H1 (cell line): ENCODE results near the gene LEMD1. TPM values are rescaled to one million over a fixed set of nuclear protein-coding genes. Genes with fewer than 3 reads are reported as not detected.

Experiments
- CTCF ChIA-PET: fragments of 300-600 bp; sonication (Branson Sonifier 250); formaldehyde crosslinking; loops from one replicate; lab custom pipeline; 2021; ENCODE audit not compliant: partially characterized antibody; lab: Charles Lee
- POLR2A ChIA-PET: fragments of 300-600 bp; sonication (Branson Sonifier 250); formaldehyde crosslinking; loops from one replicate; lab custom pipeline; 2021; ENCODE audit warnings: inconsistent platforms; ENCODE audit not compliant: partially characterized antibody; lab: Charles Lee
- DNase-seq, 2 experiments: peaks; one replicate each; pipeline versions ENCODE4 v3.0.0 to v3.0.0-alpha.2; 2010 to 2022; ENCODE audit warnings: low spot score in 2 of 2, low read depth in 1 of 2, mixed read lengths in 1 of 2
- FAIRE-seq: peaks from 2 replicates; lab custom pipeline; 2011; peaks lifted over from hg19 to GRCh38; lab: Jason Lieb, UNC
- H2AFZ ChIP-seq: 2 replicates; pipeline ENCODE4 v1.8.1; 2012; ENCODE audit warnings: low read length, inconsistent platforms
- H2AK5ac ChIP-seq: 2 replicates; pipeline ENCODE4 v1.6.1; 2013; ENCODE audit warnings: low read depth, low read length
- H2BK120ac ChIP-seq: replicated peaks from 2 replicates; pipeline ENCODE3; 2013; ENCODE audit warnings: low read depth, low read length, inconsistent platforms
- H2BK12ac ChIP-seq: 2 replicates; pipeline ENCODE4 v1.6.1; 2013; ENCODE audit warnings: low read depth, low read length
- H2BK15ac ChIP-seq: 2 replicates; pipeline ENCODE4 v1.6.1; 2013; ENCODE audit warnings: low read length
- H2BK20ac ChIP-seq: 2 replicates; pipeline ENCODE4 v1.6.1; 2013; ENCODE audit warnings: low read length
- H2BK5ac ChIP-seq: 2 replicates; pipeline ENCODE4 v1.6.1; 2013; ENCODE audit warnings: low read depth, low read length
- H3K14ac ChIP-seq: 2 replicates; pipeline ENCODE4 v1.6.1; 2013; ENCODE audit warnings: inconsistent platforms; ENCODE audit not compliant: insufficient read length
- H3K18ac ChIP-seq: 2 replicates; pipeline ENCODE4 v1.6.1; 2013; ENCODE audit warnings: low read length; ENCODE audit errors: extremely low read depth
- H3K23ac ChIP-seq: 2 replicates; pipeline ENCODE4 v1.6.1; 2013; ENCODE audit warnings: inconsistent platforms; ENCODE audit not compliant: insufficient read length
- H3K23me2 ChIP-seq: 2 replicates; pipeline ENCODE4 v1.6.1; 2013; ENCODE audit warnings: low read depth, low read length
- H3K27ac ChIP-seq: 2 replicates; pipeline ENCODE4 v1.6.1; 2011; ENCODE audit warnings: low read depth, low read length, inconsistent platforms
- H3K27me3 ChIP-seq, 4 experiments: replicated peaks in 1 of 4; 1 replicate in 1 of 4; 2 replicates in 3 of 4; pipeline versions ENCODE4 v1.6.1 to v1.8.1; 2011 to 2013; ENCODE audit warnings: low read length in 3 of 4, mild to moderate bottlenecking in 3 of 4, inconsistent platforms in 2 of 4, mixed read lengths in 2 of 4, moderate library complexity in 1 of 4; ENCODE audit not compliant: control insufficient read depth in 3 of 4, insufficient read depth in 3 of 4; ENCODE audit errors: extremely low read depth in 1 of 4
- H3K36me3 ChIP-seq, 4 experiments: 2 replicates each; pipeline versions ENCODE4 v1.6.1 to v1.8.1; 2011 to 2013; ENCODE audit warnings: mild to moderate bottlenecking in 4 of 4, low read length in 3 of 4, moderate library complexity in 2 of 4, control low read depth in 1 of 4, inconsistent platforms in 1 of 4; ENCODE audit not compliant: insufficient read depth in 4 of 4, control insufficient read depth in 2 of 4
- H3K4ac ChIP-seq: replicated peaks from 2 replicates; pipeline ENCODE3; 2013; ENCODE audit warnings: low read length, low read depth, mixed read lengths, inconsistent platforms; ENCODE audit not compliant: insufficient read length
- H3K4me1 ChIP-seq, 4 experiments: replicated peaks in 1 of 4; 1 replicate in 1 of 4; 2 replicates in 3 of 4; pipeline versions ENCODE4 v1.6.1 to v1.8.1; 2011 to 2013; ENCODE audit warnings: low read length in 3 of 4, inconsistent platforms in 2 of 4, mixed read lengths in 1 of 4; ENCODE audit not compliant: insufficient read depth in 4 of 4, control insufficient read depth in 3 of 4
- H3K4me2 ChIP-seq, 2 experiments: 2 replicates each; pipeline versions ENCODE4 v1.6.1 to v1.8.1; 2011 to 2013; ENCODE audit warnings: low read depth in 2 of 2, low read length in 2 of 2, control low read depth in 1 of 2, inconsistent platforms in 1 of 2, mild to moderate bottlenecking in 1 of 2; ENCODE audit not compliant: insufficient read depth in 1 of 2
- H3K4me3 ChIP-seq, 4 experiments: fragments of 200-600, 300-600 bp in 1 of 4; sonication (generic), shearing (Covaris generic), sonication (Bioruptor Twin) in 1 of 4; 2 replicates each; pipeline versions ENCODE4 v1.5.1 to v1.8.1; 2011 to 2016; ENCODE audit warnings: low read length in 4 of 4, low read depth in 3 of 4, control low read depth in 2 of 4, inconsistent platforms in 2 of 4, mild to moderate bottlenecking in 2 of 4, mixed read lengths in 1 of 4, moderate library complexity in 1 of 4; ENCODE audit not compliant: insufficient read depth in 2 of 4; ENCODE audit errors: extremely low read depth in 1 of 4
- H3K56ac ChIP-seq: replicated peaks from 2 replicates; pipeline ENCODE3; 2013; ENCODE audit warnings: low read depth, mild to moderate bottlenecking, mixed read lengths, low read length, inconsistent platforms; ENCODE audit not compliant: insufficient read length
- H3K79me1 ChIP-seq: 2 replicates; pipeline ENCODE4 v1.6.1; 2013; ENCODE audit warnings: low read depth, low read length, control low read depth
- H3K79me2 ChIP-seq, 2 experiments: 2 replicates each; pipeline versions ENCODE4 v1.6.1 to v1.8.1; 2012 to 2013; ENCODE audit warnings: low read length in 2 of 2, mild to moderate bottlenecking in 2 of 2, inconsistent platforms in 1 of 2; ENCODE audit not compliant: insufficient read depth in 2 of 2, control insufficient read depth in 1 of 2
- H3K9ac ChIP-seq, 4 experiments: replicated peaks in 1 of 4; 1 replicate in 1 of 4; 2 replicates in 3 of 4; pipeline versions ENCODE4 v1.6.1 to v1.8.1; 2011 to 2013; ENCODE audit warnings: low read depth in 3 of 4, low read length in 3 of 4, control low read depth in 2 of 4, mild to moderate bottlenecking in 2 of 4, moderate library complexity in 2 of 4, inconsistent platforms in 1 of 4; ENCODE audit errors: extremely low read depth in 1 of 4
- H3K9me3 ChIP-seq, 2 experiments: 2 replicates each; pipeline versions ENCODE4 v1.6.1 to v1.8.1; 2012 to 2013; ENCODE audit warnings: mild to moderate bottlenecking in 2 of 2, moderate library complexity in 2 of 2, control low read depth in 1 of 2, inconsistent platforms in 1 of 2, low read depth in 1 of 2, low read length in 1 of 2, mixed read lengths in 1 of 2; ENCODE audit not compliant: insufficient read depth in 2 of 2
- H4K20me1 ChIP-seq, 2 experiments: replicated peaks in 1 of 2; 2 replicates each; pipeline versions ENCODE3 to v1.8.1; 2011 to 2013; ENCODE audit warnings: inconsistent platforms in 2 of 2, low read length in 2 of 2, mild to moderate bottlenecking in 1 of 2; ENCODE audit not compliant: insufficient read depth in 2 of 2, control insufficient read depth in 1 of 2
- H4K5ac ChIP-seq: 2 replicates; pipeline ENCODE4 v1.6.1; 2013; ENCODE audit warnings: low read length, low read depth, mixed read lengths, inconsistent platforms; ENCODE audit not compliant: insufficient read length
- H4K8ac ChIP-seq: 2 replicates; pipeline ENCODE4 v1.8.0; 2013; ENCODE audit warnings: mild to moderate bottlenecking, moderate library complexity, low read length, inconsistent platforms; ENCODE audit not compliant: insufficient read depth; ENCODE audit errors: extremely low read depth
- H4K91ac ChIP-seq: replicated peaks from 2 replicates; pipeline ENCODE3; 2013; ENCODE audit warnings: low read length, mixed read lengths, inconsistent platforms; ENCODE audit not compliant: insufficient read length
- BACH1 ChIP-seq: IDR thresholded peaks from 2 replicates; pipeline ENCODE4 v1.6.1; 2012; ENCODE audit warnings: low read length, improper control_type of control experiment
- BCL11A ChIP-seq, 2 experiments: IDR thresholded peaks; one replicate each; pipeline ENCODE4 v1.6.1; 2011; ENCODE audit warnings: low read depth in 2 of 2, low read length in 2 of 2, mild to moderate bottlenecking in 2 of 2
- EP300 ChIP-seq, 2 experiments: IDR thresholded peaks; 1 replicate in 1 of 2; 2 replicates in 1 of 2; pipeline ENCODE4 v1.6.1; 2011 to 2012; ENCODE audit warnings: low read depth in 2 of 2, low read length in 2 of 2, mild to moderate bottlenecking in 2 of 2, borderline replicate concordance in 1 of 2, inconsistent platforms in 1 of 2, moderate library complexity in 1 of 2
- HDAC6 ChIP-seq: IDR thresholded peaks from one replicate; pipeline ENCODE4 v1.7.1; 2012; ENCODE audit warnings: low read depth, mild to moderate bottlenecking, inconsistent platforms, low read length, moderate library complexity
- KDM4A ChIP-seq: IDR thresholded peaks from one replicate; pipeline ENCODE4 v1.7.1; 2012; ENCODE audit warnings: low read depth, mild to moderate bottlenecking, moderate library complexity, low read length, inconsistent platforms; ENCODE audit not compliant: severe bottlenecking
- NRF1 ChIP-seq: IDR thresholded peaks from 2 replicates; pipeline ENCODE4 v1.6.1; 2011; ENCODE audit warnings: mild to moderate bottlenecking, low read depth, low read length, improper control_type of control experiment
- POLR2A ChIP-seq, 2 experiments: IDR thresholded peaks; 1 replicate in 1 of 2; 2 replicates in 1 of 2; pipeline ENCODE4 v1.6.1; 2011; ENCODE audit warnings: low read depth in 2 of 2, low read length in 2 of 2, mild to moderate bottlenecking in 2 of 2; ENCODE audit errors: control extremely low read depth in 1 of 2
- SAP30 ChIP-seq: fragments of 300-600 bp; sonication (generic); IDR thresholded peaks from 2 replicates; pipeline ENCODE4 v1.7.1; 2012; ENCODE audit warnings: low read length, moderate library complexity, mild to moderate bottlenecking, inconsistent platforms; ENCODE audit not compliant: insufficient read depth, insufficient replicate concordance
- SIX5 ChIP-seq: IDR thresholded peaks from 2 replicates; pipeline ENCODE4 v1.6.1; 2011; ENCODE audit warnings: mild to moderate bottlenecking, low read depth, low read length
- SRF ChIP-seq: IDR thresholded peaks from 2 replicates; pipeline ENCODE4 v1.6.1; 2011; ENCODE audit warnings: mild to moderate bottlenecking, low read depth, low read length, moderate library complexity
- USF2 ChIP-seq: IDR thresholded peaks from 2 replicates; pipeline ENCODE4 v1.6.1; 2011; ENCODE audit warnings: low read length, improper control_type of control experiment
- YY1 ChIP-seq: IDR thresholded peaks from 2 replicates; pipeline ENCODE4 v1.6.1; 2011; ENCODE audit warnings: low read depth, mild to moderate bottlenecking, low read length
- WGBS, 2 experiments: shearing (Covaris generic) in 1 of 2; methylation state at CpG; one replicate each; pipeline versions ENCODE4 v1.1.6 to v1.1.7; 2013 to 2015; ENCODE audit warnings: low lambda C conversion rate in 2 of 2, mixed read lengths in 2 of 2, inconsistent platforms in 1 of 2, low coverage in 1 of 2, missing lambda C conversion rate in 1 of 2; ENCODE audit not compliant: insufficient replicate concordance in 2 of 2, insufficient coverage in 1 of 2, insufficient read length in 1 of 2; ENCODE audit errors: extremely low coverage in 1 of 2, missing lambda C conversion rate in 1 of 2; 5-methylcytosine and 5-hydroxymethylcytosine counted together
- polyA plus RNA-seq, 7 experiments: library from polyadenylated mRNA; depleted of rRNA in 3 of 7; stranded (reverse) in 5 of 7; unstranded in 2 of 7; fragments of >200 nt in 5 of 7; fragments of 200-250 nt in 2 of 7; gene quantifications; 1 replicate in 5 of 7; 2 replicates in 1 of 7; 4 replicates in 1 of 7; pipeline versions ENCODE4 v1.2.1 to v1.2.3, GENCODE V29; 2011 to 2013; ENCODE audit warnings: missing spikeins in 2 of 7, mixed read lengths in 2 of 7
- total RNA-seq: library from RNA; stranded (reverse); fragmentation: NEBNext Ultra II Directional; extraction: Animal tissue kit (Norgen Biotek cat#: 25700); gene quantifications from 2 replicates; pipeline ENCODE4 v1.2.1, GENCODE V29; 2021

Gene LEMD1
- total and polyA plus RNA-seq, 2 of the 8 experiments (the other 6 are each of a cell fraction or from before 2014, with no cell fraction given): 10.0 to 10.5 TPM

- Histone ChIP-seq H4K5ac (no peak overlapping the region), H3K4me2 (peak overlapping the region; percentile 72 to 80; a peak in 3 of 4 replicates), H3K4me1 (peaks cover 35 to 76% (median 47%) of the 10 kb centered on the region in 4 experiments), H3K79me2 (peaks cover 0 to 11% of the 10 kb centered on the region in 2 experiments; a peak in 2 of 4 replicates), H2BK5ac (peak overlapping the region; percentile 92; the same call in 1 of the 2 replicates), H3K4me3 (peak overlapping the region in 1 of 4 experiments; percentile 50; a peak in 3 of 8 replicates), H3K4ac (no peak overlapping the region), H4K8ac (no peak overlapping the region), H3K23ac (no peak overlapping the region), H3K36me3 (peaks cover 0 to 7% (median 1%) of the 10 kb centered on the region in 4 experiments; a peak in 1 of 8 replicates), H2BK15ac (no peak overlapping the region), H3K27ac (no peak overlapping the region), H2BK12ac (0 out of 2 replicates have a peak overlapping the region, but pooled peaks have one; percentile 31), H3K27me3 (peaks cover 0 to 5% (median 1%) of the 10 kb centered on the region in 4 experiments; a peak in 2 of 7 replicates), H4K91ac (no peak overlapping the region), H4K20me1 (peaks cover 4 to 14% of the 10 kb centered on the region in 2 experiments), H3K56ac (no peak overlapping the region), H3K79me1 (peaks cover 3% of the 10 kb centered on the region; the same call in 1 of the 2 replicates), H2BK120ac (no peak overlapping the region), H2AFZ (no peak overlapping the region), H3K14ac (no peak overlapping the region), H2AK5ac (0 out of 2 replicates have a peak overlapping the region, but pooled peaks have one; percentile 88), H3K9me3 (no peaks in the 10 kb centered on the region), H3K9ac (no peak overlapping the region), H2BK20ac (no peak overlapping the region), H3K23me2 (peaks cover 19% of the 10 kb centered on the region), H3K18ac (peak overlapping the region; percentile 97; the same call in 1 of the 2 replicates)
- POLR2A ChIA-PET: interaction anchor here (0.8 to 7.7 kb wide), 3 partner anchors 8 to 33 kb away, joined by 3 to 220 read pairs (median 12); no protein-coding TSS in a partner anchor
- DNase-seq: peak in 1 of 2 experiments; percentile 69
- 12% methylated on average over 2 of the region's 2 CpGs; no CpG with 5 or more reads in 1 of the 2 experiments for WGBS, 2 experiments
- CTCF ChIA-PET: interaction anchor here (1.2 to 30.2 kb wide), 5 partner anchors 9 to 98 kb away, joined by 3 to 767 read pairs (median 200); partner anchors contain the start of gene LEMD1
- FAIRE-seq: no peak
- TF ChIP-seq BCL11A (IDR thresholded peaks at IDR 0.05; ENCODE audit: low read depth in 2 of 2, low read length in 2 of 2): no peak
- no peak for TF ChIP-seq SRF
- TF ChIP-seq SIX5: no peak
- no peak for TF ChIP-seq NRF1
- TF ChIP-seq EP300 (IDR thresholded peaks at IDR 0.05; ENCODE audit: borderline replicate concordance in 1 of 2, low read depth in 2 of 2, low read length in 2 of 2): no peak
- TF ChIP-seq SAP30: no peak
- TF ChIP-seq KDM4A: no peak
- peak in 1 of 2 experiments; percentile 48; a peak in 1 of 3 replicates for TF ChIP-seq POLR2A (IDR thresholded peaks at IDR 0.05; ENCODE audit: control extremely low read depth in 1 of 2, low read depth in 2 of 2, low read length in 2 of 2)
- no peak for TF ChIP-seq HDAC6
- no peak for TF ChIP-seq YY1
- TF ChIP-seq BACH1: no peak
- TF ChIP-seq USF2: no peak
Measured at GRCh38 chr1:205451759-205452164, 29.9 kb upstream of the LEMD1 start.
